NT2/D1 (cell line): Measurements from ENCODE around the gene ST6GALNAC3.
"Not testable (repeated sequence)": the region's sequence is repeated elsewhere in the genome, so short reads cannot be mapped to it uniquely, and the experiment has no call there.

ENCODE experiments used
- DNase-seq: peaks from one replicate; pipeline ENCODE4 v3.0.0-alpha.2; 2011; ENCODE audit warnings: low read depth, low spot score
- H3K27me3 ChIP-seq: 2 replicates; pipeline ENCODE4 v1.6.0; 2011; ENCODE audit warnings: mild to moderate bottlenecking; ENCODE audit not compliant: insufficient read length, insufficient read depth
- H3K36me3 ChIP-seq: 2 replicates; pipeline ENCODE4 v1.6.1; 2011; ENCODE audit warnings: mild to moderate bottlenecking, low read length, mixed read lengths; ENCODE audit not compliant: insufficient read depth, insufficient read length
- H3K4me1 ChIP-seq: 2 replicates; pipeline ENCODE4 v1.5.1; 2011; ENCODE audit not compliant: insufficient read depth, insufficient read length
- H3K4me3 ChIP-seq: 2 replicates; pipeline ENCODE4 v1.5.1; 2011; ENCODE audit warnings: low read depth; ENCODE audit not compliant: insufficient read length
- H3K9ac ChIP-seq: 2 replicates; pipeline ENCODE4 v1.6.0; 2011; ENCODE audit warnings: low read depth; ENCODE audit not compliant: insufficient read length
- H3K9me3 ChIP-seq: 2 replicates; pipeline ENCODE4 v1.5.1; 2011; ENCODE audit warnings: mild to moderate bottlenecking, low read length; ENCODE audit not compliant: insufficient read depth
- SUZ12 ChIP-seq: IDR thresholded peaks from 2 replicates; pipeline ENCODE4 v1.6.1; 2011; ENCODE audit not compliant: insufficient read length, insufficient read depth; ENCODE audit errors: extremely low read depth
- YY1 ChIP-seq: IDR thresholded peaks from 2 replicates; pipeline ENCODE4 v1.6.1; 2011; ENCODE audit not compliant: insufficient read length, insufficient read depth
- ZNF274 ChIP-seq: IDR thresholded peaks from 2 replicates; pipeline ENCODE4 v1.6.1; 2011; ENCODE audit warnings: mild to moderate bottlenecking, low read depth, low read length

ST6GALNAC3 gene

GRCh38 chr1:76639181-76639580 lies 564.6 kb downstream of the ST6GALNAC3 start:
- no peaks in the 10 kb centered on the region for H3K4me1 ChIP-seq
- TF ChIP-seq ZNF274 = no peak
- no peak for TF ChIP-seq YY1
- no peak for TF ChIP-seq SUZ12
- H3K27me3 ChIP-seq = no peaks in the 10 kb centered on the region
- DNase-seq = no peak
- H3K9me3 ChIP-seq = no peaks in the 10 kb centered on the region
- H3K4me3 ChIP-seq = no peak overlapping the region
- H3K36me3 ChIP-seq = no peaks in the 10 kb centered on the region
- no peak overlapping the region for H3K9ac ChIP-seq

- no peak for DNase-seq
- H3K4me1 ChIP-seq = no peaks in the 10 kb centered on the region
- H3K36me3 ChIP-seq = no peaks in the 10 kb centered on the region
- H3K27me3 ChIP-seq = no peaks in the 10 kb centered on the region
- H3K4me3 ChIP-seq = no peak overlapping the region
- no peaks in the 10 kb centered on the region for H3K9me3 ChIP-seq
- no peak overlapping the region for H3K9ac ChIP-seq
- TF ChIP-seq YY1 = no peak
- no peak for TF ChIP-seq ZNF274
- no peak for TF ChIP-seq SUZ12
Observed at GRCh38 chr1:76640092-76640491, 565.5 kb downstream of the ST6GALNAC3 start.

GRCh38 chr1:76640723-76641122 lies 566.2 kb downstream of the ST6GALNAC3 start:
- no peak overlapping the region for H3K9ac ChIP-seq
- TF ChIP-seq ZNF274 (no peak), YY1 (no peak), SUZ12 (no peak)
- DNase-seq = no peak
- no peaks in the 10 kb centered on the region for H3K27me3 ChIP-seq
- no peaks in the 10 kb centered on the region for H3K9me3 ChIP-seq
- H3K4me3 ChIP-seq = no peak overlapping the region
- no peaks in the 10 kb centered on the region for H3K36me3 ChIP-seq
- H3K4me1 ChIP-seq = no peaks in the 10 kb centered on the region

GRCh38 chr1:76644139-76644538 lies 569.6 kb downstream of the ST6GALNAC3 start:
- H3K4me3 ChIP-seq = no peak overlapping the region
- H3K27me3 ChIP-seq = no peaks in the 10 kb centered on the region
- DNase-seq = no peak
- H3K9me3 ChIP-seq = no peaks in the 10 kb centered on the region
- no peaks in the 10 kb centered on the region for H3K4me1 ChIP-seq
- no peaks in the 10 kb centered on the region for H3K36me3 ChIP-seq
- no peak overlapping the region for H3K9ac ChIP-seq
- no peak for TF ChIP-seq SUZ12
- no peak for TF ChIP-seq ZNF274

- H3K4me3 ChIP-seq, H3K27me3 ChIP-seq, H3K9ac ChIP-seq, H3K36me3 ChIP-seq, H3K4me1 ChIP-seq, DNase-seq: not testable (repeated sequence)
- H3K9me3 ChIP-seq = peaks cover 23% of the 10 kb centered on the region
Observed at GRCh38 chr1:76652860-76653259, 578.3 kb downstream of the ST6GALNAC3 start.

GRCh38 chr1:76657623-76658022 lies 583.1 kb downstream of the ST6GALNAC3 start:
- TF ChIP-seq ZNF274 (no peak), YY1 (no peak), SUZ12 (no peak)
- peaks cover 8% of the 10 kb centered on the region; the same call in 1 of the 2 replicates for H3K9me3 ChIP-seq
- H3K36me3 ChIP-seq = no peaks in the 10 kb centered on the region
- no peaks in the 10 kb centered on the region for H3K27me3 ChIP-seq
- no peaks in the 10 kb centered on the region for H3K4me1 ChIP-seq
- no peak for DNase-seq
- H3K4me3 ChIP-seq = no peak overlapping the region
- no peak overlapping the region for H3K9ac ChIP-seq

- Histone ChIP-seq H3K36me3 (no peaks in the 10 kb centered on the region), H3K27me3 (no peaks in the 10 kb centered on the region), H3K4me1 (no peaks in the 10 kb centered on the region), H3K9me3 (peaks cover 8% of the 10 kb centered on the region; the same call in 1 of the 2 replicates), H3K9ac (no peak overlapping the region), H3K4me3 (no peak overlapping the region)
- DNase-seq = no peak
- no peak for TF ChIP-seq ZNF274
Observed at GRCh38 chr1:76659171-76659940, 584.8 kb downstream of the ST6GALNAC3 start.
